Thyroid gland (tissue), 4 donors: ENCODE measurements around the gene TAS1R3. TPM values are rescaled to one million over a fixed set of nuclear protein-coding genes. Genes with fewer than 3 reads are reported as not detected.

Source experiments
- DNase-seq, 2 donors: peaks; one replicate each; pipeline ENCODE4 v3.0.0-alpha.2; 2019
- H3K27ac ChIP-seq, 3 donors: fragments of 200-600 bp; sonication (generic); 1 replicate in 2 of 3; 2 replicates in 1 of 3; pipeline ENCODE4 v1.5.1; 2016 to 2019; ENCODE audit warnings: mild to moderate bottlenecking in 1 of 3, moderate library complexity in 1 of 3
- H3K27me3 ChIP-seq: fragments of 200-600 bp; sonication (generic); one replicate; pipeline ENCODE4 v1.5.1; 2019
- H3K36me3 ChIP-seq, 2 donors: fragments of 200-600 bp; sonication (generic); one replicate each; pipeline ENCODE4 v1.5.1; 2016 to 2019
- H3K4me1 ChIP-seq, 2 donors: fragments of 200-600 bp; sonication (generic); one replicate each; pipeline ENCODE4 v1.5.1; 2017 to 2019
- H3K4me3 ChIP-seq, 3 donors: fragments of 200-600 bp; sonication (generic); replicated peaks in 1 of 3; 1 replicate in 2 of 3; 2 replicates in 1 of 3; pipeline ENCODE4 v1.5.1; 2016; ENCODE audit warnings: mild to moderate bottlenecking in 1 of 3
- H3K9me3 ChIP-seq: fragments of 200-600 bp; sonication (generic); one replicate; pipeline ENCODE4 v1.5.1; 2017
- CTCF ChIP-seq, 6 experiments: fragments of 200-600 bp in 3 of 6; fragments of 450-650 bp in 3 of 6; sonication (generic) in 3 of 6; IDR thresholded peaks; one replicate each; pipeline ENCODE4 v1.5.1; 2016 to 2019; ENCODE audit warnings: antibody characterized with exemption in 6 of 6, mild to moderate bottlenecking in 2 of 6, inconsistent platforms in 1 of 6, moderate library complexity in 1 of 6
- POLR2A ChIP-seq, 2 donors: fragments of 450-650 bp; IDR thresholded peaks; one replicate each; pipeline ENCODE4 v1.6.1; 2017; ENCODE audit warnings: antibody characterized with exemption in 2 of 2, mild to moderate bottlenecking in 2 of 2, moderate library complexity in 1 of 2
- WGBS, 2 donors: methylation state at CpG; one replicate each; pipeline ENCODE4 v1.1.5; 2017; 5-methylcytosine and 5-hydroxymethylcytosine counted together
- intact Hi-C: fragments of 100-400 bp; cut with DNase I; formaldehyde crosslinking; loops from one replicate; pipeline ENCODE4 v1.15.1; 2023
- total RNA-seq, 4 donors: library from RNA; depleted of rRNA; stranded (reverse); fragments of >200 nt; gene quantifications; one replicate each; pipeline ENCODE4 v1.2.3, GENCODE V29; 2016

TAS1R3 gene
- total RNA-seq, 4 donors from 2014 or later = 0.11 to 1.4 (median 0.68) TPM

GRCh38 chr1:1284221-1285101 is 46.6 kb upstream of the TAS1R3 start:
- WGBS, 2 donors = 81 to 93% methylated on average over 17 to 19 of the region's 32 CpGs
- DNase-seq = no peak
- H3K4me3 ChIP-seq = no peak overlapping the region
- peaks cover 6 to 11% of the 10 kb centered on the region in 2 donors for H3K4me1 ChIP-seq
- H3K27me3 ChIP-seq = no peaks in the 10 kb centered on the region
- intact Hi-C loops = no loop called here
- TF ChIP-seq CTCF (IDR thresholded peaks at IDR 0.05) = no peak
- TF ChIP-seq POLR2A (IDR thresholded peaks at IDR 0.05) = no peak
- no peak overlapping the region for H3K27ac ChIP-seq
- no peaks in the 10 kb centered on the region for H3K9me3 ChIP-seq
- no peaks in the 10 kb centered on the region for H3K36me3 ChIP-seq

GRCh38 chr1:1285102-1285571 is 45.9 kb upstream of the TAS1R3 start:
- Histone ChIP-seq H3K36me3 (no peaks in the 10 kb centered on the region), H3K27ac (no peak overlapping the region), H3K4me1 (peaks cover 6 to 11% of the 10 kb centered on the region in 2 donors), H3K4me3 (no peak overlapping the region), H3K27me3 (no peaks in the 10 kb centered on the region), H3K9me3 (no peaks in the 10 kb centered on the region)
- WGBS, 2 donors = 95 to 100% methylated on average over 1 to 8 of the region's 22 CpGs
- intact Hi-C loops = no loop called here
- DNase-seq = no peak
- TF ChIP-seq CTCF (IDR thresholded peaks at IDR 0.05) = no peak
- TF ChIP-seq POLR2A (IDR thresholded peaks at IDR 0.05) = no peak

DNA sequence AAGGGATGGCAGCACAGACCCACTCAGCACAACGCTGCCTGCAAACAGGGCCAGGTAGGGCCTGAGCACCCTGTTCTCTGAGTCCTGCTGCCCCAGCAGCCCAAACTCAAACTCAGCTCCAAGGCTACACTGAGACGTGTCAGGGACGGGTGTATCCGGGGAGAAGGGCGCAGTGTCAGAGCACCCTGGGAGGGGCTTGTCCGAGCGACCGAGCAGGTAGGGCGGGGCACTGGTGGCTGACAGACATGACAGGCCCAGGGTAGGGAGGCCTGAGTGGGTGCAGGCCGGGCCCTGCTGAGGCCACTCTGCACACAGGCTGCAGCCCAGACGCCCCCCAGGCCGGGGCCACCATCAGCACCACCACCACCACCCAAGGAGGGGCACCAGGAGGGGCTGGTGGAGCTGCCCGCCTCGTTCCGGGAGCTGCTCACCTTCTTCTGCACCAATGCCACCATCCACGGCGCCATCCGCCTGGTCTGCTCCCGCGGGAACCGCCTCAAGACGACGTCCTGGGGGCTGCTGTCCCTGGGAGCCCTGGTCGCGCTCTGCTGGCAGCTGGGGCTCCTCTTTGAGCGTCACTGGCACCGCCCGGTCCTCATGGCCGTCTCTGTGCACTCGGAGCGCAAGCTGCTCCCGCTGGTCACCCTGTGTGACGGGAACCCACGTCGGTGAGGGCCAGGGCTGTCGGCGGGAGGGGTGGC is 45.3 kb upstream of the TAS1R3 start:
- H3K36me3 ChIP-seq = no peaks in the 10 kb centered on the region
- no peak for TF ChIP-seq POLR2A (IDR thresholded peaks at IDR 0.05)
- TF ChIP-seq CTCF (IDR thresholded peaks at IDR 0.05) = no peak
- WGBS, 2 donors = 22 to 42% methylated on average over 11 to 19 of the region's 37 CpGs
- H3K27me3 ChIP-seq = no peaks in the 10 kb centered on the region
- H3K27ac ChIP-seq = no peak overlapping the region
- intact Hi-C loops = no loop called here
- H3K4me3 ChIP-seq = no peak overlapping the region
- no peak for DNase-seq
- H3K9me3 ChIP-seq = no peaks in the 10 kb centered on the region
- H3K4me1 ChIP-seq = peaks cover 6 to 11% of the 10 kb centered on the region in 2 donors

DNA sequence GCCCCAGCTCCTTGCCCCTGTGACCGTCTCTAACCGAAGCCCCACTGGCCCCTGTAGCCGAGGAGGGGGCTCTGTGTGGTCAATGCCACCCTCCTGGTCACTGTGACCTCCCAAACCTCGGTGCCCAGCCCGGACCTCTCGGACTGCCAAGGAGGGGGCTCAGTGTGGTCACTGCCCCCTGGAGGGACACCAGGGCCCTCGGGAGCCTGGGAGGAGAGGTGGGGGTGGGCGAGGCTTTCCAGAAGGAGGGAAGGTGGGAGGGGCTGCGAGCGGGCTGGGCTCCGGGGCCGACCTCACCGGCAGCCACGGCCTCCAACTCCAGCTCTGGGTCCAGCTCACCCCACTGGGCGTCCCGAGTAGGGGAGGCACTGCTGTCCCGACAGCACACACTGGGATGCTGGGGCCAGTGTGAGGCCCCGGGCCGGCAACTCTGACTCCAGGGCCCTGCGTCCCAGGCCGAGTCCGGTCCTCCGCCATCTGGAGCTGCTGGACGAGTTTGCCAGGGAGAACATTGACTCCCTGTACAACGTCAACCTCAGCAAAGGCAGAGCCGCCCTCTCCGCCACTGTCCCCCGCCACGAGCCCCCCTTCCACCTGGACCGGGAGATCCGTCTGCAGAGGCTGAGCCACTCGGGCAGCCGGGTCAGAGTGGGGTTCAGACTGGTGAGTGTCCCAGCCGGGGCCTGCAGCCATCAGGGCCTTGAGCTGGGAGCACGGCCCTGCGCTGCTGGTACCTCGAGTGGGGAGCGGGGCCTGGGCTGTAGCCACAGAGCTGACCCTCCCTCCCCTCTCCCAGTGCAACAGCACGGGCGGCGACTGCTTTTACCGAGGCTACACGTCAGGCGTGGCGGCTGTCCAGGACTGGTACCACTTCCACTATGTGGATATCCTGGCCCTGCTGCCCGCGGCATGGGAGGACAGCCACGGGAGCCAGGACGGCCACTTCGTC is 44.5 kb upstream of the TAS1R3 start:
- Histone ChIP-seq H3K36me3 (no peaks in the 10 kb centered on the region), H3K9me3 (no peaks in the 10 kb centered on the region)
- WGBS, 2 donors = 20 to 69% methylated on average over 1 to 13 of the region's 50 CpGs

More for the DNA sequence above, 44.5 kb upstream of the TAS1R3 start:
- no peak overlapping the region for H3K4me3 ChIP-seq
- intact Hi-C loops = no loop called here
- no peaks in the 10 kb centered on the region for H3K27me3 ChIP-seq
- H3K4me1 ChIP-seq = peaks cover 11 to 12% of the 10 kb centered on the region in 2 donors
- TF ChIP-seq CTCF (IDR thresholded peaks at IDR 0.05) (no peak), POLR2A (IDR thresholded peaks at IDR 0.05) (no peak)
- DNase-seq = no peak
- H3K27ac ChIP-seq = no peak overlapping the region
